ENCODE data around the gene PAX1. TPM values are rescaled to one million over a fixed set of nuclear protein-coding genes. Genes with fewer than 3 reads are reported as not detected.

Gene PAX1
- not detected in 2 replicates for total RNA-seq
- long read RNA-seq: 0 reads

DNA sequence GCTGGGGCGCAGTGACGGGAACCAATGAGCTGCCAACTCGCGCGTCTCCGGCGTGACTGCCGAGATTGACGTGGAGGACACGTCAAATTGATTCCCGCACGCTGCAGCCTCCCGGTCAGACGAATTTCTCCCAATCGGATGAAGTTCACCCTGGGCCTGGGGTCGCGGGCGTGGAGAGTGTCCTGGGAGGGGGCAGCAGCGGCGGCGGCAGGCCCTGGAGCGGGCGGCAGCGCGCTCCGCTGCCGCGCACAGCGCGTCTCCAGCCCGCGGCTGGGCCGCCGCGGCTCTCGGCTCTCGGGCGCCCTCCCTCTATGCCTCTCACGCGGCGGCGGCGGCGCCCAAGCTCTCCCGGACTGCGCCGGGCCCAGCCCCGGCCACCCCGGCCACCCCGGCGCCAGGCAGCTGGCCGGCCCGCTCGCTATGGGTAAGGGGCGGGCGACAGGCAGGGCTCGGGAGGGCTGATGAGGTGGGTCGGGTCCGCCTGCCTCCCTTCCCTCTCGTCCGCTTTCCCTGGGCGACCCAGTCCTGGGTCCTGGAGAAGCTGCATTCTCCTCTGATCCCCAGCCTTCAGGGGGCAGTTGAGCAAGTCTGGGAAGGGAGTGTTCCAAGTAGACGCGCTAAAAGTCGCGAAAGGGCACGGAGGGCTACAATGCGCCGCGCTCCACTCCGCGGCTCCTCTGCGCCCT, at the start of gene PAX1:
Gene PAX1, plus strand, starts transcription at position 90 of the 686 bp plus-strand sequence. Its CDS starts 49 bp downstream, at position 139.
- peaks cover 3% of the 10 kb centered on the region for H3K36me3 Mint-ChIP-seq (ENCODE audit: unreplicated experiment)
- no peaks in the 10 kb centered on the region for H3K9me3 Mint-ChIP-seq (ENCODE audit: unreplicated experiment)
- H3K27ac Mint-ChIP-seq (ENCODE audit: unreplicated experiment): no peak within 1 kb of the TSS
- TF ChIP-seq, protein P1, sequence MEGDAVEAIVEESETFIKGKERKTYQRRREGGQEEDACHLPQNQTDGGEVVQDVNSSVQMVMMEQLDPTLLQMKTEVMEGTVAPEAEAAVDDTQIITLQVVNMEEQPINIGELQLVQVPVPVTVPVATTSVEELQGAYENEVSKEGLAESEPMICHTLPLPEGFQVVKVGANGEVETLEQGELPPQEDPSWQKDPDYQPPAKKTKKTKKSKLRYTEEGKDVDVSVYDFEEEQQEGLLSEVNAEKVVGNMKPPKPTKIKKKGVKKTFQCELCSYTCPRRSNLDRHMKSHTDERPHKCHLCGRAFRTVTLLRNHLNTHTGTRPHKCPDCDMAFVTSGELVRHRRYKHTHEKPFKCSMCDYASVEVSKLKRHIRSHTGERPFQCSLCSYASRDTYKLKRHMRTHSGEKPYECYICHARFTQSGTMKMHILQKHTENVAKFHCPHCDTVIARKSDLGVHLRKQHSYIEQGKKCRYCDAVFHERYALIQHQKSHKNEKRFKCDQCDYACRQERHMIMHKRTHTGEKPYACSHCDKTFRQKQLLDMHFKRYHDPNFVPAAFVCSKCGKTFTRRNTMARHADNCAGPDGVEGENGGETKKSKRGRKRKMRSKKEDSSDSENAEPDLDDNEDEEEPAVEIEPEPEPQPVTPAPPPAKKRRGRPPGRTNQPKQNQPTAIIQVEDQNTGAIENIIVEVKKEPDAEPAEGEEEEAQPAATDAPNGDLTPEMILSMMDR (IDR thresholded peaks at IDR 0.05): no peak
- H3K4me3 Mint-ChIP-seq (ENCODE audit: unreplicated experiment): no peak within 1 kb of the TSS
- no peak for DNase-seq (ENCODE audit: extremely low spot score, unreplicated experiment)
- peaks cover 86% of the 10 kb centered on the region for H3K27me3 Mint-ChIP-seq (ENCODE audit: unreplicated experiment)
- H3K4me1 Mint-ChIP-seq (ENCODE audit: unreplicated experiment): peaks cover 5% of the 10 kb centered on the region

DNA sequence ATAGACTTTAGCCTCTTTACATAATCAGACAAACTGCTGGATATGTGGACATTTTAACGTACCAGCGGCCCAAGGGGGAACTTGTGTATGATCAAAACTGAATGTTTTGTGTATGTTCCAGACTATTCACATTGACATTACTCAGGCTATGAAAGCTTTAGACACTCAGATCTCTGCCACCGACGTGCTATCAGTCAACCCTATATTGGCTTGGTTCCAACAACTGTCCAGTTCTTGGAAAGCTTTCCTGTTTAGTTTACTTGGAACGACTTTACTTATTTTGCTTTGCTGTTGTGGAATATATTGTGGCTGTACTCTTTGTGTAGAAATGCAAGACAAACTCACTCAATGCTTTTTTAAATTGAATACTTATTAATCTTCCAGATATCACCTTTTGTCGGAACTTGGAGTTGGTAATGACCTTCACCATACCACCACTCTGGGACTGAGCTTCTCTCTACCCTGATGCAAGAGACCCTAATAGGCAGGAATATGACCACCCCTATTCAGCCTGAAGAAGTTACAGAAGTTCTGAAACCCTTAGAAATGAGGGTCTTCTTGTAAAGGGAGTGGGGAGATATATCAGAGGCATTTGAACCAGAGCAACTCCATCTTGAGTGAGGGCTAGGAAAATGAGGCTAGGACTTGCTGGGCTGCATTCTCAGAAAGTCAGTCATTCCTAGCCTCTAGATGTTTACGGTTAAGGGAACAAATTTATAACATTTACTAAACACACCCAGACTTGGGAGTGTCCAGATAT, 49.0 kb upstream of the PAX1 start:
- TF ChIP-seq, protein P1 (IDR thresholded peaks at IDR 0.05): no peak
- Mint-ChIP-seq H3K27ac (ENCODE audit: unreplicated experiment) (no peak overlapping the region), H3K36me3 (ENCODE audit: unreplicated experiment) (no peaks in the 10 kb centered on the region), H3K4me3 (ENCODE audit: unreplicated experiment) (no peak overlapping the region), H3K27me3 (ENCODE audit: unreplicated experiment) (no peaks in the 10 kb centered on the region), H3K9me3 (ENCODE audit: unreplicated experiment) (peaks cover 4% of the 10 kb centered on the region), H3K4me1 (ENCODE audit: unreplicated experiment) (no peaks in the 10 kb centered on the region)
- DNase-seq (ENCODE audit: extremely low spot score, unreplicated experiment): no peak

DNA sequence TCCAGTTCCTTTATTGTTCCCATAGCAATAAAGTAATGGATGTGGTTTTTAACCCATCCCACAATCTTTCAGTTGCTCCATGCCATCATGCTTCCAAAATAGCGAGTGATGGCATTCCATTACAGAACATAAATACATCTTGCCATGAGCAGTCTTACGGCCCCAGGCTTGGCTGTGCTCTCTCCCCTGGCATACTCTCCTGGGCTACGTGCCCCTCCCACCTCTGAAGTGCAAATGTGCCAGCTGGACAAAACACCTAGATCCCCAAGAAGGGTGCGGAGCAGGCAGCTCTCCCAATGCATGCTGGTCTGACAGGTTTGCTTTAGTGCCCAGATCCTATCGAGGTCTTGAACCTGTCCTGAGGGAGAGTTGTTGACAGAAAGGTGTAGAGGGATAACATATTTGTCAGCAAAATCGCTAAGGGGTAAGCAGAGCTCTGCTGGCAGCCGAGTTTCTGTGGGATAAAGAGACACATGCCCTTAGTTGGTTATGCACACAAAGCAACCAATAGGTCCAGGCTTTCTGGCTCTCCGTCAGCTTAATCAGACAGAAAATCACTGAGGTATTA, 43.9 kb upstream of the PAX1 start:
- DNase-seq (ENCODE audit: extremely low spot score, unreplicated experiment): no peak
- Mint-ChIP-seq H3K9me3 (ENCODE audit: unreplicated experiment) (peaks cover 13% of the 10 kb centered on the region), H3K4me1 (ENCODE audit: unreplicated experiment) (no peaks in the 10 kb centered on the region), H3K36me3 (ENCODE audit: unreplicated experiment) (no peaks in the 10 kb centered on the region), H3K27me3 (ENCODE audit: unreplicated experiment) (no peaks in the 10 kb centered on the region), H3K4me3 (ENCODE audit: unreplicated experiment) (no peak overlapping the region), H3K27ac (ENCODE audit: unreplicated experiment) (no peak overlapping the region)
- TF ChIP-seq, protein P1 (IDR thresholded peaks at IDR 0.05): no peak

DNA sequence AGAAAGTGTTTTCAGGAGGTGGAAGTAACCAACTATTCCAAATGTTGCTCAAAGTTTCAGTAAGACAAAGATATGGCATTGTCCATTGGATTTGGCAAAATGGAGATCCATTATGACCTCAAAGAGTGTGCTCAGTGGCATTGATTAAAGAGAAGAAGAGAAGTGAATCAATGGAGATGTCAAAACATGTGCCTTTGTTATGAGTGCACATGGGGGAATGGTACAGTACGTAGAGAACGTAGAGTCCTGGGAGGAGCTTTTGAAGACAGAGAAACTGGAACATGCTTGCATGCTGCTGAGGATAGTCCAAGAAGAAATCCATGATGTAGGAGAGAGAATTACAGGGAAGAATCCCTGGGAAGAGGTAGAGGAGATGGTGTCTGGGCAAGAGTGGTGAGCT, 42.0 kb upstream of the PAX1 start:
- no peaks in the 10 kb centered on the region for H3K4me1 Mint-ChIP-seq (ENCODE audit: unreplicated experiment)
- no peak overlapping the region for H3K27ac Mint-ChIP-seq (ENCODE audit: unreplicated experiment)
- H3K9me3 Mint-ChIP-seq (ENCODE audit: unreplicated experiment): peaks cover 13% of the 10 kb centered on the region
- no peak for DNase-seq (ENCODE audit: extremely low spot score, unreplicated experiment)
- H3K4me3 Mint-ChIP-seq (ENCODE audit: unreplicated experiment): no peak overlapping the region
- H3K36me3 Mint-ChIP-seq (ENCODE audit: unreplicated experiment): no peaks in the 10 kb centered on the region
- TF ChIP-seq, protein P1 (IDR thresholded peaks at IDR 0.05): no peak
- no peaks in the 10 kb centered on the region for H3K27me3 Mint-ChIP-seq (ENCODE audit: unreplicated experiment)

Data from osteocyte (in vitro differentiated cells).